AG04449 (cell line): ENCODE results near the gene LTO1.

Experiments used
- CTCF ChIA-PET: fragments of 350-600 bp; formaldehyde crosslinking; extraction: SDS; loops from one replicate; lab custom pipeline; 2021; ENCODE audit warnings: antibody characterized with exemption; lab: Yijun Ruan, JAX
- POLR2A ChIA-PET: fragments of 400-600, 350-600 bp; formaldehyde crosslinking; extraction: SDS; loops from one replicate; lab custom pipeline; 2020; ENCODE audit warnings: antibody characterized with exemption, inconsistent platforms; lab: Yijun Ruan, JAX
- DNase-seq: peaks from one replicate; pipeline ENCODE4 v3.0.0-alpha.2; 2010; ENCODE audit warnings: low read depth, low spot score
- H3K4me3 ChIP-seq: 2 replicates; pipeline ENCODE4 v1.5.1; 2011; ENCODE audit warnings: low read depth, mild to moderate bottlenecking, control low read depth, low read length
- CTCF ChIP-seq: IDR thresholded peaks from one replicate; pipeline ENCODE4 v1.5.1; 2011; ENCODE audit warnings: mild to moderate bottlenecking, moderate library complexity, low read length, control low read depth, inconsistent platforms; ENCODE audit not compliant: insufficient read depth; ENCODE audit errors: missing control alignments

LTO1 gene

GRCh38 chr11:69666752-69667536 lies 8.2 kb downstream of the LTO1 start:
- POLR2A ChIA-PET: no interaction called here
- no peak for TF ChIP-seq CTCF
- DNase-seq: no peak
- no peak overlapping the region for H3K4me3 ChIP-seq
- CTCF ChIA-PET: interaction anchor here (1.1 to 5.6 kb wide), 5 partner anchors 8 to 567 kb away, joined by 3 to 188 read pairs (median 4); no protein-coding TSS in a partner anchor

- no peak overlapping the region for H3K4me3 ChIP-seq
- TF ChIP-seq CTCF: no peak
- DNase-seq: no peak
- CTCF ChIA-PET: interaction anchor here (1.0 to 1.3 kb wide), 5 partner anchors 10 to 566 kb away, joined by 3 to 4 read pairs (median 3); no protein-coding TSS in a partner anchor
- POLR2A ChIA-PET: no interaction called here
These were observed 8.9 kb downstream of the LTO1 start for GRCh38 chr11:69666261-69666660.

GRCh38 chr11:69665669-69666068 lies 9.5 kb downstream of the LTO1 start:
- no peak for DNase-seq
- CTCF ChIA-PET: interaction anchor here (1.0 to 1.3 kb wide), 4 partner anchors 10 to 565 kb away, joined by 3 to 4 read pairs (median 3); no protein-coding TSS in a partner anchor
- H3K4me3 ChIP-seq: no peak overlapping the region
- no peak for TF ChIP-seq CTCF
- POLR2A ChIA-PET: no interaction called here

- ChIA-PET CTCF (interaction anchor here (1.0 to 1.5 kb wide), 3 partner anchors 11 to 563 kb away, joined by 3 to 4 read pairs (median 3); no protein-coding TSS in a partner anchor), POLR2A (no interaction called here)
- no peak for TF ChIP-seq CTCF
- H3K4me3 ChIP-seq: no peak overlapping the region
- DNase-seq: no peak
These were observed 10.3 kb downstream of the LTO1 start for GRCh38 chr11:69664901-69665300.

- TF ChIP-seq CTCF: no peak
- no peak for DNase-seq
- ChIA-PET POLR2A (interaction anchor here (1.0 kb wide), 1 partner anchor 9 kb away, joined by 3 read pairs; no protein-coding TSS in a partner anchor), CTCF (interaction anchor here (0.8 to 1.5 kb wide), 4 partner anchors 10 to 21 kb away, joined by 3 to 4 read pairs (median 3); no protein-coding TSS in a partner anchor)
- no peak overlapping the region for H3K4me3 ChIP-seq
These were observed 10.9 kb downstream of the LTO1 start for GRCh38 chr11:69664103-69664775.

- no peak overlapping the region for H3K4me3 ChIP-seq
- no peak for DNase-seq
- POLR2A ChIA-PET: interaction anchor here (1.0 kb wide), 1 partner anchor 8 kb away, joined by 3 read pairs; no protein-coding TSS in a partner anchor
- CTCF ChIA-PET: no interaction called here
- TF ChIP-seq CTCF: no peak
These were observed 11.8 kb downstream of the LTO1 start for GRCh38 chr11:69663326-69663725.
